Erythroblast (primary cell): Measurements from ENCODE around the gene RFC4.
"Not testable (repeated sequence)": the region's sequence is repeated elsewhere in the genome, so short reads cannot be mapped to it uniquely, and the experiment has no call there.

Source experiments
- GATA1 ChIP-seq: IDR thresholded peaks from 2 replicates; pipeline ENCODE4 v1.6.1; 2011; ENCODE audit warnings: low read depth, mild to moderate bottlenecking, control low read depth, low read length, moderate library complexity
- POLR2A ChIP-seq: IDR thresholded peaks from 2 replicates; pipeline ENCODE4 v1.6.1; 2011; ENCODE audit warnings: mild to moderate bottlenecking, low read length

- TF ChIP-seq POLR2A, GATA1: not testable (repeated sequence)
These were observed 16.1 kb upstream of the RFC4 start for GRCh38 chr3:186822388-186822759.
